ENCODE measurements around the gene MYOZ2.

Gene MYOZ2

GRCh38 chr4:119100655-119101054 is 35.0 kb upstream of the MYOZ2 start:
- no peak for DNase-seq (ENCODE audit: low spot score)

DNA sequence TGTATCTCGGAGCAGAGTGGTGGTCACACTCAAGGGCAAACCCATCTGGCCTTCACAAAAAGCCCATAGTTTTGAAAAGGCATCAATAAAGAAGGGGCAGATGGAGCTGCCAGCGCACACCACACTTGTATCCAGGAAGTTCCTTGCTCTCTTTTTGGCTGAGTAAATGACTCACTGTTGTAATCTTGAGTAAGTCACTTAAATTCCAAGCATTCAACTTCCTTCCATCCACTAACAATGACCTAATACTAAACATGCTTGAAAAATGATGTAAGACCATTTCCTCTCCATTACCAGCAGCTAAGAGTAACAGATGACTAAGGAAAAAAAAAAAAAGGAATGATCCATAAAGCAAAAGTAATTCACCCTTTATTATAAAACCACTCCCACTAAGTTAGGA is 32.4 kb upstream of the MYOZ2 start:
- TF ChIP-seq, protein P1, sequence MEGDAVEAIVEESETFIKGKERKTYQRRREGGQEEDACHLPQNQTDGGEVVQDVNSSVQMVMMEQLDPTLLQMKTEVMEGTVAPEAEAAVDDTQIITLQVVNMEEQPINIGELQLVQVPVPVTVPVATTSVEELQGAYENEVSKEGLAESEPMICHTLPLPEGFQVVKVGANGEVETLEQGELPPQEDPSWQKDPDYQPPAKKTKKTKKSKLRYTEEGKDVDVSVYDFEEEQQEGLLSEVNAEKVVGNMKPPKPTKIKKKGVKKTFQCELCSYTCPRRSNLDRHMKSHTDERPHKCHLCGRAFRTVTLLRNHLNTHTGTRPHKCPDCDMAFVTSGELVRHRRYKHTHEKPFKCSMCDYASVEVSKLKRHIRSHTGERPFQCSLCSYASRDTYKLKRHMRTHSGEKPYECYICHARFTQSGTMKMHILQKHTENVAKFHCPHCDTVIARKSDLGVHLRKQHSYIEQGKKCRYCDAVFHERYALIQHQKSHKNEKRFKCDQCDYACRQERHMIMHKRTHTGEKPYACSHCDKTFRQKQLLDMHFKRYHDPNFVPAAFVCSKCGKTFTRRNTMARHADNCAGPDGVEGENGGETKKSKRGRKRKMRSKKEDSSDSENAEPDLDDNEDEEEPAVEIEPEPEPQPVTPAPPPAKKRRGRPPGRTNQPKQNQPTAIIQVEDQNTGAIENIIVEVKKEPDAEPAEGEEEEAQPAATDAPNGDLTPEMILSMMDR (IDR thresholded peaks at IDR 0.05; ENCODE audit: extremely low read depth, missing control alignments), result no peak
- no peak for DNase-seq (ENCODE audit: low spot score)

More at GRCh38 chr4:119100655-119101054, 35.0 kb upstream of the MYOZ2 start:
- TF ChIP-seq, protein P1 (IDR thresholded peaks at IDR 0.05; ENCODE audit: extremely low read depth, missing control alignments), result no peak

DNA sequence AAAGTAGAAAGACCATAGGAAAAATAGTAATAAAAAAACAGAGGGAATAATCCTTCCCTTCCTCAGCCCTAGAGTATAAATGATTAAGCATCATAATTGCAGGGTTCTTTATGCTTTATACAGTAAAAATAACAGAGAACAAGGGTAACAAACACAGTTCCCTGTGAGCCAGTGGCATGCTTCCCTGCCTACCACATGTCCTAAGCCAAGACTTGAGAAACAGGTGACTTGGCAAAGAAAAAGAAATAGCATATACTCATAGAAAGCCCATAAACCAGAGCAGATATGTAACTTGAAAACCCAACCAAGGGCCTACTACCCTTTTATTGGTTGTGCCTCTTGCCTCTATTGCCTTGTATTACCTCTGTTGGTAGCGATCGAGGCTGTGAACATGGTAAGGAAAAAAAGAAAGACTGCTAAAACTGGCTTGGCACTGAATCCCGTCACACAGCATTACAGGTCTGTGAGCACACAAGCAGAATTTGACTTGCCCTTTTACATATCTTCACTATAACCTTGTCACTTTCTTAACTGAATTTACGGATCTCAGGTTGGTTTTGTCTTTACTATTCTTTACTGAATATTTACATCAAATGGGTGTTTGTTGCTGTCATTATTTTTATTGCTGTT is 30.9 kb upstream of the MYOZ2 start:
- TF ChIP-seq, protein P1 (IDR thresholded peaks at IDR 0.05; ENCODE audit: extremely low read depth, missing control alignments), result no peak
- no peak for DNase-seq (ENCODE audit: low spot score)

DNA sequence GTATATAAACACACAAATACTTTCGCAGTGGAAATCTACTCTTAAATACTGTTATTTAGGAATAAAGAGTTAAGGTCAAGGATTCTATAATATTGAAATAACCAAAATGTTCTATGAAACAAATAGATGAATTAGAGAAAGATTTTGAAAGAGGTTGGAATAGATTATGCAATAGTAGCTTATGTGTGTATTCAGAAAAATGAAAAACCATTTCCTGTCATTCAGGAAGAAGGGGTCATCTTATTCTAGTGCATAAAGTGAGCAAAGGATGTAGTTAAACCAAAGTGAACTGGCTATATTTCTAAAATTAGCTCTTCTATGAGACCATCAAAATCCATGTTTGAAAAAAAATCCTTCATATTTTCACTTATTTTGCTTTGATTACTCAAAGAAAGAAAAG is 30.0 kb upstream of the MYOZ2 start:
- no peak for DNase-seq (ENCODE audit: low spot score)
- TF ChIP-seq, protein P1 (IDR thresholded peaks at IDR 0.05; ENCODE audit: extremely low read depth, missing control alignments), result no peak

DNA sequence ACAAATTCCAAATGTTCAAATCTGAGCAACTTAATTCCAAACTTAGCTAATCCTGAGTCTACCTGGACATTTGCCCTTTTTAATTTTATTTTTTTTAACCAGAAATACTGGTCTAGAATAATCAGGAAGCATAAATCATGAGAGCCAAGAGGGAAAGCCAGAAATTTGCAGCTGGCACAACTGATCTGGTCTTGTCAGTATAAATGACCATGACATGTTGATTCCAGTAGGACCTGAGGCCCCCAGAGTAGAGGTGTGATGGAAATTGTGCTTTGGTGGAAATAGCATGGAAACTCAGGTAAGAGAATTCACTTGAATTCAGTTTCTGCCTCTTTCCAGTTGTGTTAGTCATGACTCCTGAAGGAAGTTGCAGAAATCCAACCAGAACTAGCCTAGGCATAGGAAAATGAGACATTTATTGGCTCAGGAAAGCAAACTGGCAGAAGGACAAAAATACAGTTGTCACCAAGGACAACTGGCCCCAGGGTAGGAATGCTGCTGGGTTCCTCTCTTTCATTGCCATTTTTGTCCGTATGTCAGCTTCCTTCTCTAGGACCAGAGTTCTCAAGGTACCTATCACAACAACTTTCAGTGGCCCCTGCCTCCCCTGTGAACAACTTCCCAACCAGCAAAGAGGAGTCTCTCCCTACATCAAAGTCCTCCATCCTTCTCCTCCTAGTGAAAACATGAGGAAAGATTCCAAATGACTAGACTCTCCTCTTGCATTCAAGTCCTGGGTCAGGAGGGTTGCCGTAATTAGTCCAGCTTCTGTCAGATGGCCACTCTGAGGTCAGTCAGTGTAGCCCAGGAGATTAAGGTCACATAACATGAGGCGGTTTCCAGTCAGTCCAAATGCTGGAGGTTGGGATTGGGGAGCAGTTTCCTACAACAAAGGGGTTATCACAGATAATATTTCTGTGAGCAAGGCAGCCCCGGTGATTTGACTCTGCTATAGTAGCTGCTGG is 29.3 kb upstream of the MYOZ2 start:
- TF ChIP-seq, protein P1 (IDR thresholded peaks at IDR 0.05; ENCODE audit: extremely low read depth, missing control alignments), result no peak
- no peak for DNase-seq (ENCODE audit: low spot score)

- DNase-seq (ENCODE audit: low spot score), result no peak
- TF ChIP-seq, protein P1 (IDR thresholded peaks at IDR 0.05; ENCODE audit: extremely low read depth, missing control alignments), result no peak
Observed at GRCh38 chr4:119110121-119110520, 25.5 kb upstream of the MYOZ2 start.

DNA sequence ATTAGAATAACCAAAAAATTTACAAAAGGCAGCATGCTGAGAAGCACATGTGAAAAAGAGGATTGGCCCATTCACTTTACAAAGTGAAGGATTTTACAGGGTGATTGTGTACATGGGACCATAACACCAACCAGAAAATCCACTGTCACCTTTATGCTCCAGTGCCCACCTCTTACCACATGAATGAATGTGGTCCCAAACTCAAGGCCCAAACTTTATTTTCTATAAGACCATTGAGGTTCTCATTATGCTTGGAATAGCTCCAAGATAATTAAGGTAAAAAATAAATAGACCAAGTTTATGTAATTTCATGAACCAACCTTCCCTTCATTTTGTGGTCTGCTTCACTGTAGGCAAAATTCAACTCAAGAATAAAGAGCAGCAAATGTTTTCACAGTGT is 24.3 kb upstream of the MYOZ2 start:
- no peak for DNase-seq (ENCODE audit: low spot score)
- TF ChIP-seq, protein P1 (IDR thresholded peaks at IDR 0.05; ENCODE audit: extremely low read depth, missing control alignments), result no peak

Measured in GM20000 (cell line).